ENCODE data around the gene RBM10. TPM values are rescaled to one million over a fixed set of nuclear protein-coding genes. Genes with fewer than 3 reads are reported as not detected.

The RBM10 gene
- total and polyA plus RNA-seq, 9 of the 15 experiments (the other 6 are each of a cell fraction or from before 2014, with no cell fraction given) = 1.1 to 61.7 (median 31.5) TPM

GRCh38 chrX:47193475-47194193 lies 48.6 kb downstream of the RBM10 start, which contains the start of gene UBA1 (continued):
- TF ChIP-seq RBM15 (IDR thresholded peaks at IDR 0.05; ENCODE audit: insufficient read depth, low read length) (no peak), BACH1 (tag; IDR thresholded peaks at IDR 0.05) (no peak), ESRRB (CRISPR knock-in tag; IDR thresholded peaks at IDR 0.05; ENCODE audit: borderline replicate concordance) (no peak), ZZZ3 (IDR thresholded peaks at IDR 0.05) (no peak), MXD1 (CRISPR knock-in tag; IDR thresholded peaks at IDR 0.05; ENCODE audit: borderline replicate concordance, poor library complexity, severe bottlenecking) (no peak), POLR3A (IDR thresholded peaks at IDR 0.05; ENCODE audit: borderline replicate concordance, extremely low read depth, insufficient read depth, insufficient read length) (no peak), ZNF318 (IDR thresholded peaks at IDR 0.05; ENCODE audit: borderline replicate concordance in 1 of 2, low read depth in 1 of 2) (no peak), ILF3 (IDR thresholded peaks at IDR 0.05; ENCODE audit: borderline replicate concordance) (peak; percentile 72; the same call in 1 of the 2 replicates), XRCC3 (IDR thresholded peaks at IDR 0.05) (no peak), SREBF1 (IDR thresholded peaks at IDR 0.05; ENCODE audit: borderline replicate concordance, low read depth, low read length) (no peak), TEAD2 (tag; IDR thresholded peaks at IDR 0.05) (peak; percentile 56; the same call in 1 of the 2 replicates), U2AF1 (optimal IDR thresholded peaks at IDR 0.05; ENCODE audit: low read depth, low read length) (no peak), SNAPC5 (CRISPR knock-in tag; IDR thresholded peaks at IDR 0.05) (no peak), CREB1 (IDR thresholded peaks at IDR 0.05) (no peak), CREB1 (CRISPR knock-in tag; IDR thresholded peaks at IDR 0.05) (peak; percentile 70), ZNF740 (CRISPR knock-in tag; IDR thresholded peaks at IDR 0.05) (no peak), ZNF740 (tag; IDR thresholded peaks at IDR 0.05) (no peak), NFIC (IDR thresholded peaks at IDR 0.05) (peak; percentile 54; the same call in 1 of the 2 replicates)
